NCI-H187 treated with DMSO at 0.1 percent for 48 hours (cell line): ENCODE data around the gene DAGLB.

Experiments used
- DNase-seq: peaks from one replicate; lab custom pipeline; 2025; lab: John Stamatoyannopoulos, UW

The DAGLB gene

GRCh38 chr7:6365451-6365850 lies 82.3 kb downstream of the DAGLB start:
- DNase-seq, result no peak

- no peak for DNase-seq
Observed at GRCh38 chr7:6360841-6361240, 86.9 kb downstream of the DAGLB start.

- DNase-seq, result no peak
Observed at GRCh38 chr7:6359734-6360133, 88.0 kb downstream of the DAGLB start.
